Ascending aorta (tissue), 2 donors: Measurements from ENCODE around the gene SCGB1D2. TPM values are rescaled to one million over a fixed set of nuclear protein-coding genes. Genes with fewer than 3 reads are reported as not detected.
"Not testable (repeated sequence)": the region's sequence is repeated elsewhere in the genome, so short reads cannot be mapped to it uniquely, and the experiment has no call there.

Experiments
- DNase-seq, 2 donors: peaks; one replicate each; pipeline ENCODE4 v3.0.0-alpha.2; 2019; ENCODE audit warnings: low spot score in 2 of 2
- H3K27ac ChIP-seq, 2 donors: fragments of 200-600 bp; sonication (generic); one replicate each; pipeline ENCODE4 v1.5.1; 2016 to 2017; ENCODE audit warnings: mild to moderate bottlenecking in 1 of 2
- H3K27me3 ChIP-seq: fragments of 200-600 bp; sonication (generic); one replicate; pipeline ENCODE4 v1.5.1; 2017
- H3K36me3 ChIP-seq, 2 donors: fragments of 200-600 bp; sonication (generic); one replicate each; pipeline ENCODE4 v1.5.1; 2016
- H3K4me1 ChIP-seq, 2 donors: fragments of 200-600 bp; sonication (generic); one replicate each; pipeline ENCODE4 v1.5.1; 2016 to 2017; ENCODE audit warnings: mild to moderate bottlenecking in 1 of 2
- H3K4me3 ChIP-seq, 2 donors: fragments of 200-600 bp; sonication (generic); one replicate each; pipeline ENCODE4 v1.5.1; 2016 to 2017; ENCODE audit warnings: mild to moderate bottlenecking in 1 of 2
- H3K9me3 ChIP-seq, 2 donors: fragments of 200-600 bp; sonication (generic); one replicate each; pipeline ENCODE4 v1.5.1; 2016
- CTCF ChIP-seq, 3 experiments: fragments of 200-600 bp in 2 of 3; fragments of 450-650 bp in 1 of 3; sonication (generic) in 2 of 3; IDR thresholded peaks; one replicate each; pipeline ENCODE4 v1.5.1; 2016 to 2019; ENCODE audit warnings: antibody characterized with exemption in 3 of 3, mild to moderate bottlenecking in 1 of 3, moderate library complexity in 1 of 3
- intact Hi-C: fragments of 100-400 bp; cut with DNase I; formaldehyde crosslinking; loops from one replicate; pipeline ENCODE4 v1.15.1; 2023
- total RNA-seq: library from RNA; depleted of rRNA; stranded (reverse); fragments of >200 nt; gene quantifications from one replicate; pipeline ENCODE4 v1.1.0, GENCODE V29; 2016

Gene SCGB1D2
- total RNA-seq, 1 donor from 2014 or later = not detected

GRCh38 chr11:62204430-62204829 lies 37.6 kb upstream of the SCGB1D2 start:
- no peak for TF ChIP-seq CTCF (IDR thresholded peaks at IDR 0.05)
- no peak overlapping the region for H3K4me3 ChIP-seq
- no peaks in the 10 kb centered on the region for H3K36me3 ChIP-seq
- H3K4me1 ChIP-seq = no peaks in the 10 kb centered on the region
- no peaks in the 10 kb centered on the region for H3K9me3 ChIP-seq
- intact Hi-C loops = no loop called here
- no peak for DNase-seq
- no peak overlapping the region for H3K27ac ChIP-seq
- H3K27me3 ChIP-seq = no peaks in the 10 kb centered on the region

GRCh38 chr11:62205441-62205840 lies 36.6 kb upstream of the SCGB1D2 start:
- no peak for TF ChIP-seq CTCF (IDR thresholded peaks at IDR 0.05)
- intact Hi-C loops = no loop called here
- no peaks in the 10 kb centered on the region for H3K27me3 ChIP-seq

GRCh38 chr11:62206276-62207066 lies 35.6 kb upstream of the SCGB1D2 start:
- not testable (repeated sequence) for H3K27me3 ChIP-seq

More at GRCh38 chr11:62205441-62205840, 36.6 kb upstream of the SCGB1D2 start:
- H3K36me3 ChIP-seq = no peaks in the 10 kb centered on the region
- no peaks in the 10 kb centered on the region for H3K4me1 ChIP-seq
- DNase-seq = no peak
- H3K9me3 ChIP-seq = no peaks in the 10 kb centered on the region
- no peak overlapping the region for H3K27ac ChIP-seq
- no peak overlapping the region for H3K4me3 ChIP-seq

GRCh38 chr11:62208785-62209144 lies 33.3 kb upstream of the SCGB1D2 start:
- Histone ChIP-seq H3K27ac (no peak overlapping the region), H3K9me3 (no peaks in the 10 kb centered on the region), H3K4me1 (no peaks in the 10 kb centered on the region), H3K4me3 (no peak overlapping the region), H3K36me3 (no peaks in the 10 kb centered on the region), H3K27me3 (no peaks in the 10 kb centered on the region)
- DNase-seq = no peak
- intact Hi-C loops = no loop called here
- TF ChIP-seq CTCF (IDR thresholded peaks at IDR 0.05) = no peak

More at GRCh38 chr11:62206276-62207066, 35.6 kb upstream of the SCGB1D2 start:
- H3K4me1 ChIP-seq, H3K27ac ChIP-seq, H3K36me3 ChIP-seq, H3K4me3 ChIP-seq, H3K9me3 ChIP-seq, DNase-seq, intact Hi-C loops: not testable (repeated sequence)

- Histone ChIP-seq H3K27me3 (no peaks in the 10 kb centered on the region), H3K4me3 (no peak overlapping the region), H3K9me3 (peaks cover 6% of the 10 kb centered on the region in 2 donors), H3K36me3 (no peaks in the 10 kb centered on the region), H3K27ac (no peak overlapping the region), H3K4me1 (no peaks in the 10 kb centered on the region)
- no peak for DNase-seq
- TF ChIP-seq CTCF (IDR thresholded peaks at IDR 0.05) = no peak
- intact Hi-C loops = no loop called here
Observed at GRCh38 chr11:62217191-62217748, 24.8 kb upstream of the SCGB1D2 start.

- Histone ChIP-seq H3K4me3 (no peak overlapping the region), H3K36me3 (no peaks in the 10 kb centered on the region), H3K27ac (no peak overlapping the region), H3K27me3 (no peaks in the 10 kb centered on the region), H3K9me3 (peaks cover 23 to 31% of the 10 kb centered on the region in 2 donors), H3K4me1 (no peaks in the 10 kb centered on the region)
- DNase-seq = no peak
- no peak for TF ChIP-seq CTCF (IDR thresholded peaks at IDR 0.05)
- intact Hi-C loops = no loop called here
Observed at GRCh38 chr11:62221498-62221897, 20.5 kb upstream of the SCGB1D2 start.
